HG02759 (cell line): Measurements from ENCODE around the gene ETFB.

Experiments
- ATAC-seq: cut with Tn5 transposase; IDR thresholded peaks from one replicate; pipeline ENCODE4 v1.9.1; 2021; ENCODE audit warnings: mild to moderate bottlenecking, moderate library complexity; ENCODE audit not compliant: unreplicated experiment

Gene ETFB

GRCh38 chr19:51354103-51354741 lies 12.0 kb downstream of the ETFB start:
- no peak for ATAC-seq

GRCh38 chr19:51352783-51353360 lies 13.3 kb downstream of the ETFB start:
- no peak for ATAC-seq

GRCh38 chr19:51351266-51351990 lies 14.8 kb downstream of the ETFB start:
- no peak for ATAC-seq

- ATAC-seq: no peak
Measured at GRCh38 chr19:51347209-51347928, 18.8 kb downstream of the ETFB start.

- ATAC-seq: no peak
Measured at GRCh38 chr19:51346742-51347141, 19.4 kb downstream of the ETFB start.

- ATAC-seq: no peak
Measured at GRCh38 chr19:51345076-51345620, 21.0 kb downstream of the ETFB start.

- no peak for ATAC-seq
Measured at GRCh38 chr19:51342631-51343569, 23.3 kb downstream of the ETFB start.

- no peak for ATAC-seq
Measured at GRCh38 chr19:51341976-51342580, 24.1 kb downstream of the ETFB start, which contains the start of gene VSIG10L. TSS of gene VSIG10L (minus strand) at chr19:51342139. CDS start at chr19:51342124, 15 bp downstream.

GRCh38 chr19:51341066-51341465 lies 25.1 kb downstream of the ETFB start:
- no peak for ATAC-seq

GRCh38 chr19:51339687-51340656 lies 26.2 kb downstream of the ETFB start:
- peak; percentile 63 for ATAC-seq

- no peak for ATAC-seq
Measured at GRCh38 chr19:51339313-51339686, 26.9 kb downstream of the ETFB start.

- peak; percentile 63 for ATAC-seq
Measured at GRCh38 chr19:51338563-51339312, 27.4 kb downstream of the ETFB start.

GRCh38 chr19:51337861-51338562 lies 28.2 kb downstream of the ETFB start:
- no peak for ATAC-seq

GRCh38 chr19:51337141-51337860 lies 28.9 kb downstream of the ETFB start:
- ATAC-seq: no peak

GRCh38 chr19:51333836-51334460 lies 32.2 kb downstream of the ETFB start:
- ATAC-seq: no peak

- ATAC-seq: no peak
Measured at GRCh38 chr19:51331716-51332115, 34.5 kb downstream of the ETFB start.
